HG02885 (cell line): Measurements from ENCODE around the gene MAGEF1.

Source experiments
- ATAC-seq: cut with Tn5 transposase; IDR thresholded peaks from one replicate; pipeline ENCODE4 v1.9.1; 2021; ENCODE audit warnings: mild to moderate bottlenecking; ENCODE audit not compliant: unreplicated experiment, poor library complexity

Gene MAGEF1

DNA sequence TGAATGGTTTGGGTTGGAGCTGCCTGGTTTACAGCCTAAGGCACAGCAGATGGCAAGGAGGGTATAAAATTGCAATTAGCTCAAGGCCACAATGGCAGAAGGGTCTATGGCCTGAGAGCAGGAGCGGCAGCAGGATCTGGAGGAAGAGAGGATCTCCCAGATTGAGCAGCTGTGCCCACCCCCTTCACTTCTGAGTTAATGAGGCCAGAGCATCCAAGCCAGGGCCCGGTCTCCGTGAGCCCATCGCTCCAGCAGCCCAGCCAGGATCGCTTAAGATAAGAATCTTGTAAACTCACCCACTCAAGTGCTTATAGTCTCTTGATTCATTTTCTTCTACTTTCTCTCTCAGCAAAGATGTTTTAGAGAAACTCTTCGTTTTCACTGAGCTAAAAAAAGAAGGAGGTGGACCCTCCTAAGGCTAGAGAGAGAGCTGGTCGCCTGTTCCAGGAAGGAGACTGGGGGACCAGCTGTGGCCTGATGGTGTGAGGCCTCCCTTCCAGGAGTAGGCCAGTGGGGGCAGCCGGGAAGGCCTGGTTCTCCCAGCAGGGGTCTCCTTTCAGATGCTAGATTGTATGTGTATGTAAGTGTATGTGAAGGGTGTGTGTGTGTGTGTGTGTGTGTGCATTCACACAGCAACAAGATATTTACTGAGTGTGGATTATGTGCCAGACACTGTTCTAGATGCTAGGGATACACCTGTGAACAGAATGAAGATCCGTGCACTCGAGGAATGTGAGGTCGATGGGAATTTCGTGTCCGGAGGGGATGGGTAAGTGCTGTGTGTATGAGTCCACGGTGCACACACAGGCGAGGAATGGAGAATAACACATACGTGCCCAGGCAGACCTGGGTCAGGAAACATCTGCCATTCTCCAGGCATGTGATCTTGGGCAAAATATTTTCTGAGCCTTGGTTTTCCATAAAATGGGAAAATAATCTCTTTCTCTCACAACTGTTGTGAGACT, 18.6 kb downstream of the MAGEF1 start:
- ATAC-seq: no peak

DNA sequence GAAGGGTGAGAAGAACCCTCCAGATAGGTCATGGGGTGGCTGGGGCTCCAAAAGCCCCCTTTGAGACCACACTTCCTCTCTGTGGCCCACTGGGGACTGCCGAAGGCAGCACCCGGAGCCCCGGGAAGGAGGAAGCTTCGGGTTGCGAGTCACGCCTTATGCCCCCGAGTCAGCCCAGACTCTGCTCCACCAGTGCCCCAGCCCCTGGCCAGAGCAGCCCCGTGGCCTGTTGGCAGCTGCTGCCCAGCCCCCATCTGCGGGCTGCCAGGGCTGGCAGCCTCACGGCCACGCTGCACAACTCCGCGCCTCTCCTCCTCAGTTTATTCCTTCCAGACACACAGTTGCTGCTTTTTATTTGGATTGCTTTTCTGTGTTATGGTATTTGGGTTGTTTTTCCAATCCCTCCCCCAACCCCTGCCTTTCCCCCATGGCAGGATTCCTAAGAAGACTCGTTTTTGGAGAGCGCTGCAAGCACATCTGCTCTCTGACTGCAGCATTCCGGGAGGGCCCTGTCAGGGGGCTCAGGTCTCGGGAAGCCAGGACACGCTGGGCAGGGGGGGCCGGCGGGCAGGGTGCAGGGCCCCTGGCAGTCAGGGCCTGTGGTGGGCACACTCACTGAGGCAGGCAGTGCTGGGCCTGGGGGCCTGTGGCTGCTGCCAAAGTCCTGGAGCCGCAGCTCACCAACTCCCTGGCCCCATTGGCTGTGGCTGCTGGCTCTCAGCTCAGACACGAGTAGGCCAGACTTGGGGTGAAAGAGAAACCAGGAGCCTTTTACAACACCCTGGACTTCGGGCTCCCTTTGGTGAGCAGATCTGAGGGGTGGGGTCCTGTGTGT, 20.2 kb downstream of the MAGEF1 start:
- ATAC-seq: no peak

DNA sequence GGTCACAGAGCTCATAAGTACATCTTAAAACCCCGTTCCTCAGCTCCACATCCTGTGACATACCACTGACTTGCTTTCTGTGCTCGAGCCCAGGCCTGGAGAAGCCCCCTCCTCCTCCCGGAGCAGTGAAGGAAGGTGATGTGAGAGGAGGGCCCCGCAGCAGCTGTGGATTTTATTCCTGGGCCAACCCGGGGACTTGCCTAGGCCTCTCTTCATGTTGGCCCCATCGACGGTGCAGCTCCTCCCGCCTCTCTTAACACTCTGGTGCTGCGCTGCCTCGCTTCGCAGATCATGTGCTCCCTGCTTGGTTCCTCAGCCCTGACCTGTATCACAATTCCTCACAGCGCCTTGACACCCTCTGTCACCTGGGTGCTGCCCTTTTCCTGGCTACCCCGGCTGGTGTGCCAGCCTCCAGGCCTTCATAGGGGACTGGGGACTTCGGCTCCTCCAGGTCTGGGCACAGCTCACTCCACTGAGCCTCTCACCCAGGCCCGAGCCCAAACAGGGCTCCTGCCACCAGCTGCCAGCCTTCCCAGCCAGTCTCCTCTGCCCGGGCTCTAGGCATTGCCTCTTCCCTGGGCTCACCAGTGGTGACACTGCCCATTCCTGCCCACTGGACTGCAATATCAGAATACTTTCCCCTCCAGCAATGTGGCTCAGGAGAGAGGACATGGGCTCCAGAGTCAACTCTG, 21.5 kb downstream of the MAGEF1 start:
- ATAC-seq: no peak

DNA sequence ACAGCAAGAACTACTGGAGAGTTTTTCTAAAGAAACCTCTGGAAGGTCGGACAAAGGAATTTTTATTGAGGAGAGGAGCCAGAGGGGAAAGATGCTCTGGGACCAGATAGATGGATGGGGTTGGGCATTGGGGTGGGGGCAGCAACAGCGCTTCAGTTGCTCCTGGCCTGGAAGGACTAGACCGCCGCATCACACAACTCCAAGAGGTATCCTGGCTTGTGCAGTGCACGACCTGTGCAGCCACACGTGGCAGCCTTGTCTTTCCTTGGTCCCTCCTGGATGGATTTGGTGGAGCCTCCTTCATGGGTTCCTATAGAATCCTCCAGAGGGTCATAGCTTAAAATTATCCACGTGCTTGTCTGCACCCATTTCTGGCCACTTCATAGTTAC, 23.0 kb downstream of the MAGEF1 start:
- no peak for ATAC-seq

DNA sequence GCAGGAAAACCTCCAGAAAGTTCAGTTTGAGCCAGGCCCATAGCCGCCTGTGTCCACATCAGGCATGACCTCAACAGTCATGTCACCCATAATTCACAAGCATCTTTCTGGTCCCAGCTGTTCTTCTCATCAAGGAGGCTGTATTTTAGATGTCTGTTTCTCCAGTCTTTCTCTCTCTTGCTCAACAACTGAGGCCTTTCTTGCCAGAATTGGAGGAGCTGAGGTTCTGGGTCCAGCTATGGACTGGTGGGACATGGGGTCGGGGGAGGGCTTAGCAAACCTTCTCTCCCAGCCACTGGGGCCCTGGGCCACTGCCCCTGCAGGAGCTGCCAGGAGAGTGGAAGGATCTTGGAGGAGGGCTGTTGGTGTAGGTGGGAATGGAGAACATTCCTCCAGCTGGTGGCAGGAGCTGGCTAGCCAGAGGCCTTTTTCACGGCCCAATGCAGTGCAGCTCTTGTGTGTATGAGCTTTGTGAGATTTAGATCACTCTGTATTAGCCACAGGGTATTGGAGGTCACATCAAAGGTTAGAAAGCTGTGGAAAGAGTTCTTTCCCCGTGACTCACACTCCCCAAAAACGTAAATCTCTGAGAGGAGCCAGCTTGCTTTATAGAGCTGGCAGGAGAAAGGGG, 23.5 kb downstream of the MAGEF1 start:
- ATAC-seq: no peak

DNA sequence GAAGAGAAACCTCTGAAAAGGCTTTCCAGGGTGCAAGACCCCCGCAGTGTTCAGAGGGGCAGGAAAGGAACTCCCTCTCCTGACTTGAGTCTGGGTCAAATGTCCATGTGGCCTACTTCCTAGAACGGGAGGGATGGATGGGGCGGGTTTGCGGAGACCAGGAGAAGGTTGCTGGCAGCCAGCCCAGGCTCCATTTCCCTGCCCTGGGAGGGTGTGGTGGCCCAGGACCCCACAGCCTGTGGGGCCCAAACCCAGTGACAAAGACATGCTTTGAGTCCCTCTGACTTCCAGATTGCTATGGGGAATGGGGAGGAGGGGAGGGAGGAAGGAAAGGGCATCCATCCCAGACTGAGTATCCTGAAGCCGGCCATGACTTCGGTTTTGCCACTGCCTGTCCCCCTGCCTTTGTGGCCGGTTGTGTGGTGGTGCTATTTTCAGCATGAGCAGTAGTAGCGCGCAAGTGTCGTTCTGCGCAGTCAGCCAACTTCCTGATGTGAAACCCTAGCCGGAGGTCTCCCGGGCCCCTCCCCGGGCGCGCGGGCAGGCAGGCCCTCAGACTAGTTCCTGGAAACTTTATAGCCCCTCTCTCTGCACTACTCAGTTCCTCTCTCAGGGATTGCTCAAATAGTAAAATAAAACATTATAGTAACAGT, 24.4 kb downstream of the MAGEF1 start:
- no peak for ATAC-seq

DNA sequence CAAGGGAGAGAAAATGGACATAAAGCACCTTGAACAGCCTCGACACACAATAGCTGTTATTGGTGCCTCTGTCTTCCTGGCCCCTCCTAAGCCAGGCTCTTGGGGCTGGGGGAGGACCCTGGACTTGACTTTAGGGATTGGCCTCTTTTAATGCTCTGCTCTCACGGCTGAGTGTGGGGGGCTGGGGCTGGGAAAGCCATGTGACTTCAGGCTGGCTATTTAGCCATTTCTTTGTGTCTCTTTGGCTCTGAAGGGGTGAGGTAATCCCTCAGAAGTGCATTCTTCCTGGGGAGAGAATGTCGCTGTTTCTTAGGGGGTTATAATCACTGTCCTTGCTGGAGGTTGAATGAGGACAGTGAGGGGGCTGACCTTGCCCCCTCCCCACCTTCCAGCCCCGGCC, 26.2 kb downstream of the MAGEF1 start:
- ATAC-seq: no peak

DNA sequence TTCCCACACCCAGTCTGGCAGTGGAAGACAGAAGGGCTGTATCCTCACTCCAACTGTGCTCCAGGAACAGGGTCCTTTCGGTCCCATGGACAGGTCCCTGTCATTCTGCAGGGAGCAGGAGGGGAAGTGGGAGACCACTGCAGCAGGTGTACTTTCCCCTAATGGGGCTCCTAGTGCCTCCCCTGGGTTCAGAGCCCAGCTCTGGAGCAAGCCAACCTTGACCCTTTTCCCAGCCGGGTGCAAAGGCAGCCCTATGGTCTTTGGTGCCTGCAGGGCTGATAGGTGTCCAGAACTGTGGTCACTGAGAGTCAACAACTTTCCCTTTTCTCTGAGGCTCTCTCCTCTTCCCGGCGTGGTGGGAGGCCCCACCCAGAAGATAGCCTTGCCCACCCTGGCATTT, 26.8 kb downstream of the MAGEF1 start:
- no peak for ATAC-seq

DNA sequence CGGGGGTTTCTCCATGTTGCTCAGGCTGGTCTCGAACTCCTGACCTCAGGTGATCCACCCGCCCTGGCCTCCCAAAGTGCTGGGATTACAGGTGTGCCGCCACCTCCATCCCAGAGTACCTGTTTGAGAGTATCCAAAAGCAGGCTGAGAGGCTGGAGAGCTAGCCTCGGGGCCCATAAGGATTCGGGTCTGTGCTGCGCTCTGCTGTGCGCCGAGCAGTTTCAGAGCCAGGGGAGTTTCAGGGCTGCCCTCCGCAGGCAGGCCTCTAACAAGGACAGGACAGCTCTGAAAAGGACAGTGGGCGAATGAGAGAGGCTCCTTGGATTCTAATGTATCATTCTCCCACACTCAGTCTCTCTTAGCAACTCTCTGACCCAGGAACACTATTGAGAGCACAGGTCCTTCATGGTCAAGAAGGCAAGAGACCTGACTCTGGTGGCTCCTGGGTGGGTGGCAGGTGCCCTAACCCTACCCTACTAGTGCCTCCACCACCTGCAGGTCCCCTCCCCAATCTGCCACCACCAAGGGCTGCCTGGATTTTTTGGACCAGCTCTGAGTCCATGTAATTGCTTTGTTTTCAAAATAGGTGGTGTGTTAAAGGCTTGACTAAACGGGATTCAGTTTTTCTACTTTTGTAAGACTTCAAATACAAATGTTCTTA, 27.8 kb downstream of the MAGEF1 start:
- ATAC-seq: no peak

DNA sequence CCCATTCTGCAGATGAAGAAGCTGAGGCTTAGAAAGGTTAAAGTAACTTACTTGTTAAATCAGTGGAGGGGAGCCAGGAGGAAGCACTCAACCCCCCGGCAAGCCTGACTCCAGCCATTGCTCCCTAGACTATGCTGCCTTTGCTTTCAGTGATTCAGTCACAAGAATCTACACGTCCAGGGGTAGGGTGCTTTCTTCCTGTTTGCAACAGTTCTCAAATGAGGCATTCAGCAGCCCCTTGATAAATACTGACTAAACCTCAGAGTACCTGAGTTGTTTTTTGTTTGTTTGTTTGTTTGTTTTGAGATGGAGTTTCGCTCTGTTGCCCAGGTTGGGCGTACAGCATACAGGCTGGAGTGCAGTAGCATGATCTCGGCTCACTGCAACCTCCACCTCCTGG, 28.6 kb downstream of the MAGEF1 start:
- no peak for ATAC-seq

DNA sequence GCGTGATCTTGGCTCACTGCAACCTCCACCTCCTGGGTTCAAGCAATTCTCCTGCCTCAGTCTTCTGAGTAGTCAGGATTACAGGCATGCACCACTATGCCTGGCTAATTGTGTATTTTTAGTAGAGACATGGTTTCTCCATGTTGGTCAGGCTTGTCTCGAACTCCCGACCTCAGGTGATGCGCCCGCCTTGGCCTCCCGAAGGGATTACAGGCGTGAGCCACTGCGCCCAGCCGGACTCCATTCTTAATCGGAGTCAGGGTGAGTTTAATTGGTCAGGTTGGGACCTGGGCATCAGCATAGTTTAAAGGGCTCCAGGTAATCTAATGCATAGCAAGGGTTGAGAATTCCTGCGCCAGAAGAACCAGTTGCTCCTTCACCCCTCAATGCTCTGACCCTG, 29.2 kb downstream of the MAGEF1 start:
- no peak for ATAC-seq

DNA sequence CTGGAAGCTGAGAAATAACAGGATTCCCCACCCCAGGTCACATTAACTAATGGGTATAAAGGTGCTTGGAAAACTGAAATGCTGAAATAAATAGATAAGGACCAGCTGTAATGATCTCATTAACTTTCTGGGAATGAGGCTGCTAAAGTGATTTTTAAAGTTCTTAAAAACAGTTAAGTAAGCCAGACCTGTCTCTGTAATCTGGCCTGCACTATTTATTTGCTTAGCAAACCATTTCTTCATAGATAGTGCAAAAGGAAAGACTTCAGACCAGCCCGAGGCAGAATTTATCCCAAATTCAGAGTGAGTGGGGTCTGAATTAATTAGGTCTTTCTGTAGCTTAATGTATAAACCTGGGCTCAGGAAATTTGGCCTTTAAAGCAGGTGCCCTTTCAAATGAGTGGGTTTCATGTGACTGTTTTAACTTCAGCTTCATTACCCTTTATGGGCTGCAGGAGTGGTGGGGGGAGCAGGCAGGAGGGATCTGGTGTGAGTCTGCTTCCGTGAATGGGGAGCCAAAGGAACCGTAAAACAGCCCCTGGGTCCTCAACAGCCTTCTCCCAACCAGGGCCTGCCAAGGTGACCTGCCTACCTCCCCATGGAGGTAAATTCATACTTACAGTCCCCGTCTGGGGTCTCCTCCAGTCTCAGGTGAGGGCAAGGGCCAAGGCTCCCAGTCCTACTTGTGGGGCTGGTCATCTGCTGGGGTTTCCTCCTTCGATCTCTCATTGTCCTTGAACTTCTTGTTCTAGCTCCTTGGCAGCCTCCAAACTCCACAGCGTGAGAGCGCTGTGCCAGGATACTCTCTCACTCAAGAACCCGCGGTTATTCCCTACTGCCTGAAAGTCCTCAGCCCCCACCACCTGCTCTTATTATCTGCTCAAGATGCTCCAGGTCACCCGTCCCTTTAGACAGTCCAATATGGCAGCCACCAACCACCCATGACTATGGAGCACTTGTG, 31.2 kb downstream of the MAGEF1 start:
- no peak for ATAC-seq

DNA sequence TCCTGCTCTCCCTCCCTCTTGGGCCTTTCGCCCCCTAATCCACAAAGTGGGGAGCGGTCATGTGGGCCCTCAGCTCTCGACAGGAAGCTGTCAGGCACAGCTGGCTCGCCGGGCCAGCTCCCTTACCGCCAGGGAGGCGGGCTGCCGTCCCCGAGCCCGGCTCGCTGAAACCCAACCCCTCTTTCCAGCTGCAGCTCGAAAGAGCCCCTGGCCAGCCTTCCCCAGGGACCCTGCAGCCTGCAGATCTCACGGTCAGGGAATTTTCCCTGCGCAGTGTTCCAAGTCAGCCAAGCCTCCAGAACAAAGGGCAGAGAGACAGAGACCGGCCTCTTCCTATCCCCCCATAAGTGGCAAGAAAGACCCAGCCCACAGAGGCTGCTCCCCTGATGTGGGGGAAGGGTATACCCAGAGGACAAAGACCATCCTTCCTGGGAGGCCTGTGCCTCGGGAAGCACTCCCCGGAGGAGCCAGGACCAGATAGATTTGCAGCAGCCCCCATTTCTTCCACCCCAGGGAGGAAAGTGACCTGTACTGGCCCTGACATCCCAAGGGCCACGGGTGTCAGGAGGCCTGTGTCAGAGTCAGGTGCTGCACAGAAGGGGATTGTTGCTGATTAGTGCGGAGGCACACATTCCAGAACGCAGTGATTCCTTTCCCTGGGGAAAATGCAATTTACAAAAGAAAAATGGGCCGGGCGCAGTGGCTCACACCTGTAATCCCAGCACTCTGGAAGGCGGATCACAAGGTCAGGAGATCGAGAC, 32.6 kb downstream of the MAGEF1 start:
- no peak for ATAC-seq

DNA sequence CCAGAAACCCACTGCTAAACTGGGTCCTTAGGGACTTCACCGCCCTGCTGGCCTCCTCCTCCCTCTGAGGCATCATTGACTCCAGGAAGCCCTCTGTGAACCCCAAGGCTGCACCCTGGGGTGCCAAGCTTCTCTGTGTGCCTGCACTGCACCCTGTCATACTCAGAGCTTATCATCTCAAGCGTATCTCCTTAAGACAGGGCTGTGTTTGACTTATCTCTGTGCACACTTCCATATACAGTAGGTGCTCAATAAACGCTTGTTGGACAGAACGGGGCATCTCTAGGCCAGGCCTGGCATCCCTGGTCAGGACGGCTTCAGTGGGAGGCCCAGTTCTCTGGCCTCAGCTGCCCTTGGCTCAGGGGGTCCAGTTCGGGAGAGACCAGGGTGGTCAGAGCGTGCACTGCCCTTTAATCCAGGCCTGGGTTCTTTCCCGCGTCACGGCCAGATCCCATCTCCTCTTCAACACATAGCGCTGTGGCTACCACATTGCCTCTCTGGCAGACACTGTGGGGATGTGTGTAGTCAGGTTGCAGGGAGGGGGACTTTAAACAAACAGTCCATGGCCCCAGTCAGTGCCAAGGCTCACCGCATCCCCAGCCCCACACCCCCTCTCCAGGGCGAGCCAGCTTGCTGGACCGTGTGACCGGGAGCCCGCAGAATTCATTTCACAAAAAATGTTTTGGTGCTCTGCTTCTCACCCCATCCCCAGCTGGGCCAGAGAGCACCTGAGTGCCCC, 33.4 kb downstream of the MAGEF1 start:
- ATAC-seq: no peak

DNA sequence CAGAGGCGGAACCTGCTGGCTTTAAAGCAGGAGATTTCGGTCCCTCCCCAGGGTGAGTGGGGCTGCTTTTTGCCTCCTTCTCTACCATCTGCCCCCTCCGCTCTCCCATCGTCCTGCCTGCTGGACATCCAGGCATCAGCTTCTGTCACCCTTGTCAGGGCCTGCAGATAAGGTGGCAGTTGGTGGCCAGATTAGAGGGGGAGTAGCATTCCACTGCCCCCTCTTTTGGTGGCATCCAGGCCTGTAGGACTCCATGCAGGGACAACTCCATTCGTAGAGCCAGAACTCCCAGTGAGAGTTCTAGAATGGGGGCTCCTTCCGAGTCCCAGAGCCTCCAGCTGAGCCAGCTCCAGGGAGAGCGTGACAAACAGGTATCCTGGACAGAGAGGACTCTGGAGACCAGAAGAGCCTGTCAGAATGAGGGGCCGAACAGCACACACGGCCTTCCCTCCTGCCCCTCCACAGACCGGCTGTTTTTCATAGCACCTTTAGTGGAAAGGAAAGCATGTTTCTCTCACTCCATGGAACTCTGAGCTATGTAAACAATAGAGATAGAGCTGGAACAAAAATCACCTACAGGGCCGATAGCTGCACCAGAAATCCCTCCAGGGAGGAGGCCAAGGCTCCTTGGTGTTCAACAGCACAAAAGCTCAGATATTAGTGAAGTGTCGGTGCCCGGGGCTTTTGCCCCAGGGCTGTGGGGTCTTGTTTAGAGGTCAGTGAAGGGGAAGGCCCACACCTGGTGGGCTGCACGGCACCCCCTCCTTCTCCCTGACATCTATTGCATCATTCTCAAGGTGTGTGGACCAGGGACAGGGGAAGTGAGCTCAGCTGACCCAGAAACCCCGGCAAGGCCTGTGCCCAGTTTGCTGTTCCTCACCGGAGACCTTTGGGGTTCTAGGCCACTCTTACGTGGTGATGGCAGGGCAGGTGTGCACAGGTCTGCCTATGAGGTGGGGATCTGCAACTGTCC, 34.2 kb downstream of the MAGEF1 start:
- no peak for ATAC-seq

DNA sequence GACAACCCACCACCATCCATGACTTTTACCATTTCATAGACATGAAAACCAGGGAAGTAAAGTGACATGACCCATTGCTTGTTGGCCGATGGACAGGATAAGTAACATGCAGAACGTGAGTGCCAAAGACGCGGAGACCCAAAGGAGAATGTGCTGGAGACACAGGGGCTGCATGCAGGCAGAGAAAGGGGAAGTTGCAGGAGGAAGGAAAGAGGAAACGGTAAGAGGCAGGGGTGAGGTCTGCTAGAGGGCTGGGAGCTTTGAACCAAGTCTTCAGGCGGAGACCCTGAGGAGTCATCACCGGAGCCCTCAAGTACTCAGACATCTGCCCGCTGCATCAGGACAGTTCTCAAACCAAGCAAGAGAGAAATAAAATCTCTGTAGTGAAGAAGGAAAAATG, 34.9 kb downstream of the MAGEF1 start:
- ATAC-seq: no peak
